Measurements from ENCODE around the gene TDRD9.

The TDRD9 gene

GRCh38 chr14:103989964-103990363 lies 61.7 kb downstream of the TDRD9 start:
- no peak for DNase-seq

- DNase-seq, result no peak
Measured at GRCh38 chr14:103994535-103995184, 66.4 kb downstream of the TDRD9 start.

GRCh38 chr14:103995876-103996275 lies 67.6 kb downstream of the TDRD9 start:
- no peak for DNase-seq

GRCh38 chr14:103997391-103997790 lies 69.1 kb downstream of the TDRD9 start:
- no peak for DNase-seq

GRCh38 chr14:103998027-103998426 lies 69.8 kb downstream of the TDRD9 start:
- no peak for DNase-seq

- DNase-seq, result no peak
Measured at GRCh38 chr14:103999795-104000440, 71.7 kb downstream of the TDRD9 start.

GRCh38 chr14:104001003-104001402 lies 72.7 kb downstream of the TDRD9 start:
- DNase-seq, result peak in 1 of 3 experiments; percentile 7

GRCh38 chr14:104003616-104004015 lies 75.4 kb downstream of the TDRD9 start:
- no peak for DNase-seq

- DNase-seq, result no peak
Measured at GRCh38 chr14:104004849-104005248, 76.6 kb downstream of the TDRD9 start.

GRCh38 chr14:104005489-104005888 lies 77.2 kb downstream of the TDRD9 start:
- DNase-seq, result no peak

- no peak for DNase-seq
Measured at GRCh38 chr14:104007121-104007520, 78.9 kb downstream of the TDRD9 start.

GRCh38 chr14:104009297-104009696 lies 81.0 kb downstream of the TDRD9 start:
- DNase-seq, result no peak

- DNase-seq, result peak in 1 of 3 experiments; percentile 9
Measured at GRCh38 chr14:104011824-104012517, 83.7 kb downstream of the TDRD9 start.

GRCh38 chr14:104014764-104015163 lies 86.5 kb downstream of the TDRD9 start:
- no peak for DNase-seq

- DNase-seq, result no peak
Measured at GRCh38 chr14:104016873-104017650, 88.8 kb downstream of the TDRD9 start.

- no peak for DNase-seq
Measured at GRCh38 chr14:104019029-104019428, 90.8 kb downstream of the TDRD9 start.

- DNase-seq, result no peak
Measured at GRCh38 chr14:104019806-104020205, 91.5 kb downstream of the TDRD9 start.

- no peak for DNase-seq
Measured at GRCh38 chr14:104020471-104020870, 92.2 kb downstream of the TDRD9 start.

GRCh38 chr14:104023325-104024055 lies 95.2 kb downstream of the TDRD9 start:
- DNase-seq, result no peak

- no peak for DNase-seq
Measured at GRCh38 chr14:104025534-104025933, 97.3 kb downstream of the TDRD9 start.

- DNase-seq, result no peak
Measured at GRCh38 chr14:104026024-104026423, 97.8 kb downstream of the TDRD9 start.

- DNase-seq, result peak in 1 of 3 experiments; percentile 76
Measured at GRCh38 chr14:104030958-104031357, 102.7 kb downstream of the TDRD9 start.

GRCh38 chr14:104031384-104031783 lies 103.1 kb downstream of the TDRD9 start:
- peak in 1 of 3 experiments; percentile 28 for DNase-seq
